ENCODE measurements around the gene ACTA1. TPM values are rescaled to one million over a fixed set of nuclear protein-coding genes. Genes with fewer than 3 reads are reported as not detected.
"Not testable (repeated sequence)": the region's sequence is repeated elsewhere in the genome, so short reads cannot be mapped to it uniquely, and the experiment has no call there.

Gene ACTA1
- total RNA-seq, 1 experiment from 2014 or later: not detected

GRCh38 chr1:229407206-229408026, 26.5 kb downstream of the ACTA1 start:
- H3K4me3 ChIP-seq (ENCODE audit: low read depth, low read length, poor library complexity, severe bottlenecking): no peak overlapping the region
- no peak for TF ChIP-seq EZH2 (IDR thresholded peaks at IDR 0.05; ENCODE audit: borderline replicate concordance, low read depth, low read length, poor library complexity, severe bottlenecking)
- TF ChIP-seq CTCF (conservative IDR thresholded peaks at IDR 0.05; ENCODE audit: low read depth, low read length): no peak
- no peaks in the 10 kb centered on the region for H3K36me3 ChIP-seq (ENCODE audit: insufficient read depth, low read length, poor library complexity, severe bottlenecking)
- DNase-seq (ENCODE audit: low spot score): no peak
- H3K9me3 ChIP-seq (ENCODE audit: low read depth, low read length, poor library complexity, severe bottlenecking): no peaks in the 10 kb centered on the region
- CTCF ChIA-PET: no interaction called here
- no TSS peak for BruUV-seq (replicated peaks)
- intact Hi-C loops (cut with micrococcal nuclease; ENCODE audit: unreplicated experiment): no loop called here
- POLR2A ChIA-PET (ENCODE audit: low non-redundant PET): no interaction called here
- H3K27me3 ChIP-seq (replicated peaks; ENCODE audit: insufficient read depth, low read depth, low read length, poor library complexity): no peaks in the 10 kb centered on the region
- H3K27ac ChIP-seq (ENCODE audit: low read depth, low read length, poor library complexity, severe bottlenecking): no peak overlapping the region
- peaks cover 10% of the 10 kb centered on the region for H3K4me1 ChIP-seq (ENCODE audit: insufficient read depth, low read length, poor library complexity, severe bottlenecking)

- Histone ChIP-seq H3K9me3 (ENCODE audit: low read depth, low read length, poor library complexity, severe bottlenecking) (no peaks in the 10 kb centered on the region), H3K4me1 (ENCODE audit: insufficient read depth, low read length, poor library complexity, severe bottlenecking) (peaks cover 10% of the 10 kb centered on the region), H3K36me3 (ENCODE audit: insufficient read depth, low read length, poor library complexity, severe bottlenecking) (no peaks in the 10 kb centered on the region), H3K27ac (ENCODE audit: low read depth, low read length, poor library complexity, severe bottlenecking) (no peak overlapping the region), H3K4me3 (ENCODE audit: low read depth, low read length, poor library complexity, severe bottlenecking) (no peak overlapping the region), H3K27me3 (replicated peaks; ENCODE audit: insufficient read depth, low read depth, low read length, poor library complexity) (no peaks in the 10 kb centered on the region)
- ChIA-PET POLR2A (ENCODE audit: low non-redundant PET) (no interaction called here), CTCF (no interaction called here)
- intact Hi-C loops (cut with micrococcal nuclease; ENCODE audit: unreplicated experiment): no loop called here
- TF ChIP-seq CTCF (conservative IDR thresholded peaks at IDR 0.05; ENCODE audit: low read depth, low read length): no peak
- no peak for TF ChIP-seq EZH2 (IDR thresholded peaks at IDR 0.05; ENCODE audit: borderline replicate concordance, low read depth, low read length, poor library complexity, severe bottlenecking)
- BruUV-seq (replicated peaks): no TSS peak
- DNase-seq (ENCODE audit: low spot score): no peak
Measured at GRCh38 chr1:229406798-229407197, 27.1 kb downstream of the ACTA1 start.

GRCh38 chr1:229403573-229403972, 30.3 kb downstream of the ACTA1 start:
- Histone ChIP-seq H3K9me3 (ENCODE audit: low read depth, low read length, poor library complexity, severe bottlenecking) (no peaks in the 10 kb centered on the region), H3K27me3 (replicated peaks; ENCODE audit: insufficient read depth, low read depth, low read length, poor library complexity) (peaks cover 6% of the 10 kb centered on the region), H3K27ac (ENCODE audit: low read depth, low read length, poor library complexity, severe bottlenecking) (no peak overlapping the region), H3K36me3 (ENCODE audit: insufficient read depth, low read length, poor library complexity, severe bottlenecking) (no peaks in the 10 kb centered on the region), H3K4me3 (ENCODE audit: low read depth, low read length, poor library complexity, severe bottlenecking) (no peak overlapping the region), H3K4me1 (ENCODE audit: insufficient read depth, low read length, poor library complexity, severe bottlenecking) (peaks cover 6% of the 10 kb centered on the region)
- CTCF ChIA-PET: no interaction called here
- no peak for TF ChIP-seq EZH2 (IDR thresholded peaks at IDR 0.05; ENCODE audit: borderline replicate concordance, low read depth, low read length, poor library complexity, severe bottlenecking)
- DNase-seq (ENCODE audit: low spot score): no peak
- POLR2A ChIA-PET (ENCODE audit: low non-redundant PET): no interaction called here
- intact Hi-C loops (cut with micrococcal nuclease; ENCODE audit: unreplicated experiment): no loop called here
- BruUV-seq (replicated peaks): no TSS peak

- no peak for DNase-seq (ENCODE audit: low spot score)
- ChIA-PET CTCF (no interaction called here), POLR2A (ENCODE audit: low non-redundant PET) (no interaction called here)
- no TSS peak for BruUV-seq (replicated peaks)
- H3K9me3 ChIP-seq (ENCODE audit: low read depth, low read length, poor library complexity, severe bottlenecking): no peaks in the 10 kb centered on the region
- intact Hi-C loops (cut with micrococcal nuclease; ENCODE audit: unreplicated experiment): no loop called here
- peaks cover 6% of the 10 kb centered on the region for H3K4me1 ChIP-seq (ENCODE audit: insufficient read depth, low read length, poor library complexity, severe bottlenecking)
- H3K27ac ChIP-seq (ENCODE audit: low read depth, low read length, poor library complexity, severe bottlenecking): no peak overlapping the region
- H3K4me3 ChIP-seq (ENCODE audit: low read depth, low read length, poor library complexity, severe bottlenecking): no peak overlapping the region
- no peaks in the 10 kb centered on the region for H3K36me3 ChIP-seq (ENCODE audit: insufficient read depth, low read length, poor library complexity, severe bottlenecking)
- TF ChIP-seq CTCF (conservative IDR thresholded peaks at IDR 0.05; ENCODE audit: low read depth, low read length) (no peak), EZH2 (IDR thresholded peaks at IDR 0.05; ENCODE audit: borderline replicate concordance, low read depth, low read length, poor library complexity, severe bottlenecking) (no peak)
- H3K27me3 ChIP-seq (replicated peaks; ENCODE audit: insufficient read depth, low read depth, low read length, poor library complexity): peaks cover 6% of the 10 kb centered on the region
Measured at GRCh38 chr1:229402993-229403392, 30.9 kb downstream of the ACTA1 start.

- H3K4me3 ChIP-seq (ENCODE audit: low read depth, low read length, poor library complexity, severe bottlenecking); CTCF ChIA-PET; H3K4me1 ChIP-seq (ENCODE audit: insufficient read depth, low read length, poor library complexity, severe bottlenecking); BruUV-seq (replicated peaks); DNase-seq (ENCODE audit: low spot score); H3K9me3 ChIP-seq (ENCODE audit: low read depth, low read length, poor library complexity, severe bottlenecking); POLR2A ChIA-PET (ENCODE audit: low non-redundant PET); intact Hi-C loops (cut with micrococcal nuclease; ENCODE audit: unreplicated experiment); H3K36me3 ChIP-seq (ENCODE audit: insufficient read depth, low read length, poor library complexity, severe bottlenecking); H3K27ac ChIP-seq (ENCODE audit: low read depth, low read length, poor library complexity, severe bottlenecking); H3K27me3 ChIP-seq (replicated peaks; ENCODE audit: insufficient read depth, low read depth, low read length, poor library complexity): not testable (repeated sequence)
Measured at GRCh38 chr1:229402329-229402728, 31.6 kb downstream of the ACTA1 start.

Data from A673 (cell line).